Dendritic cell treated with granulocyte-macrophage colony-stimulating factor and Interleukin-4, amounts not matched to agents 40 ng/mL and 50 ng/mL, for 4 days (primary cell): ENCODE results near the gene THSD7A.

Experiments used
- H3K27ac Mint-ChIP-seq: one replicate; pipeline ENCODE4 v1.8.0; 2022; ENCODE audit warnings: mild to moderate bottlenecking, mixed read lengths
- H3K27me3 Mint-ChIP-seq: one replicate; pipeline ENCODE4 v1.8.0; 2022; ENCODE audit warnings: mild to moderate bottlenecking, mixed read lengths
- H3K36me3 Mint-ChIP-seq: one replicate; pipeline ENCODE4 v1.8.0; 2022; ENCODE audit warnings: low read depth, mixed read lengths
- H3K4me1 Mint-ChIP-seq: one replicate; pipeline ENCODE4 v1.8.0; 2022; ENCODE audit warnings: low read depth, mixed read lengths
- H3K4me3 Mint-ChIP-seq: one replicate; pipeline ENCODE4 v1.8.0; 2022; ENCODE audit warnings: mild to moderate bottlenecking, moderate library complexity, mixed read lengths
- H3K9me3 Mint-ChIP-seq: one replicate; pipeline ENCODE4 v1.8.0; 2022; ENCODE audit warnings: mixed read lengths
- intact Hi-C: fragments of 100-400 bp; cut with micrococcal nuclease; formaldehyde crosslinking; loops from one replicate; pipeline ENCODE4 v1.15.0; 2022

The THSD7A gene

GRCh38 chr7:11833431-11833830 is 1.4 kb upstream of the THSD7A start:
- intact Hi-C loops = loop anchor here (10.0 kb wide), 1 partner anchor 491 kb away; no protein-coding TSS in a partner anchor
- Mint-ChIP-seq H3K4me3 (no peak overlapping the region), H3K4me1 (peaks cover 15% of the 10 kb centered on the region), H3K9me3 (no peaks in the 10 kb centered on the region), H3K36me3 (no peaks in the 10 kb centered on the region), H3K27me3 (peaks cover 29% of the 10 kb centered on the region), H3K27ac (no peak overlapping the region)

DNA sequence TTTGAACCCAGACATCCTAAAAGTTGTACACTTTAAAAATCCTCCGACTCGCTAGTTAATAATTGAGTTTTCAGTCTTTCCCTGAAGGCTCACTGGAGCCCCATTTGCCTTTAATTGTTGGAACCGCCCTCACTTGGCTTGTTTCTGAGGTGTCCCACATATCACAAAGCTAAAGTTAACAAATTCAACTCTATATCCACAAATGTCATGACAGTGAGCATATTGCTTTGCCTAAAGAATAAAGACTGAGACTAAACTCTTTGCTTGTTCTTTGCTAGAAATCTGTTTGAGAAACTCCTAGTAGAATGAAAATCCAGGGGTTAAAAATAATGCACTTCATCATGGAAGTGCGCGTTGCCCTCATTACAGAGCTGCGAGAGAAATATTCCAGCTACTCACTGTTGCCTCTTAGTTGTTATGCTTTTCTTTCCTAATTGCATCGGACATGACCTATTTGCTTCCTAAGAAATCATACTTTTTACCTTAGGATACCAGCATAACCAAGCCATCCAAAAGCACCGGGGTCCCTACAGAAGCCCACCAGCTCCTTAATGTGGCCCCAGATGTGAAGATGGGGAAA is 752 bp downstream of the THSD7A start:
- peaks cover 15% of the 10 kb centered on the region for H3K4me1 Mint-ChIP-seq
- H3K27ac Mint-ChIP-seq = no peak overlapping the region
- intact Hi-C loops = loop anchor here (10.0 kb wide), 1 partner anchor 494 kb away; no protein-coding TSS in a partner anchor
- H3K4me3 Mint-ChIP-seq = peak overlapping the region; percentile 72
- no peaks in the 10 kb centered on the region for H3K36me3 Mint-ChIP-seq
- H3K9me3 Mint-ChIP-seq = no peaks in the 10 kb centered on the region
- peaks cover 29% of the 10 kb centered on the region for H3K27me3 Mint-ChIP-seq

- intact Hi-C loops = loop anchor here (10.0 kb wide), 1 partner anchor 494 kb away; no protein-coding TSS in a partner anchor
- Mint-ChIP-seq H3K27me3 (peaks cover 29% of the 10 kb centered on the region), H3K27ac (no peak overlapping the region), H3K4me1 (peaks cover 15% of the 10 kb centered on the region), H3K36me3 (no peaks in the 10 kb centered on the region), H3K9me3 (no peaks in the 10 kb centered on the region), H3K4me3 (no peak overlapping the region)
Observed at GRCh38 chr7:11830582-11831155, 1.3 kb downstream of the THSD7A start.

DNA sequence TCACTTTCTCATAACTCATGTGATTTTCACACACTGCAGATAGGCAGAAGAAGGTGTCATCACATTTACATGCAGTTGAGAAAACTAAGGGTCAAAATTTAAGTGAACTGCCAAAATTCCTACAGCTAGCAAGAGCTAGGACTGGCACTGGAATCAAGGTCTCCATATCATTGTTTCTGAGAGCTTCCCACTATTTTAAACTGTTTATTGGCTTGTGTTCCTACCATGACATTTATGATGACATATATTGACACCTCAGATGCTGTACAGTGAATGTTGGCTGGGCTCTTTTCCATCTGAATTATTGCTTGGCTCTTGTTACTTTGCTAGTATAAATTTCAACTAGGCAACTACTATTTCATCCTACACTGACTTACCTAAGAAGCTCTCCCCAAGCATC is 2.0 kb downstream of the THSD7A start:
- Mint-ChIP-seq H3K27me3 (peaks cover 29% of the 10 kb centered on the region), H3K36me3 (no peaks in the 10 kb centered on the region), H3K9me3 (no peaks in the 10 kb centered on the region), H3K4me3 (no peak overlapping the region), H3K27ac (no peak overlapping the region), H3K4me1 (peaks cover 15% of the 10 kb centered on the region)
- intact Hi-C loops = loop anchor here (10.0 kb wide), 1 partner anchor 495 kb away; no protein-coding TSS in a partner anchor

GRCh38 chr7:11819947-11820346 is 12.1 kb downstream of the THSD7A start:
- no peak overlapping the region for H3K4me3 Mint-ChIP-seq
- H3K36me3 Mint-ChIP-seq = no peaks in the 10 kb centered on the region
- H3K27me3 Mint-ChIP-seq = no peaks in the 10 kb centered on the region
- peaks cover 13% of the 10 kb centered on the region for H3K9me3 Mint-ChIP-seq
- H3K27ac Mint-ChIP-seq = no peak overlapping the region
- intact Hi-C loops = no loop called here
- no peaks in the 10 kb centered on the region for H3K4me1 Mint-ChIP-seq

- Mint-ChIP-seq H3K27ac (no peak overlapping the region), H3K36me3 (no peaks in the 10 kb centered on the region), H3K4me3 (no peak overlapping the region), H3K27me3 (no peaks in the 10 kb centered on the region), H3K9me3 (peaks cover 13% of the 10 kb centered on the region), H3K4me1 (no peaks in the 10 kb centered on the region)
- intact Hi-C loops = no loop called here
Observed at GRCh38 chr7:11819271-11819670, 12.7 kb downstream of the THSD7A start.

DNA sequence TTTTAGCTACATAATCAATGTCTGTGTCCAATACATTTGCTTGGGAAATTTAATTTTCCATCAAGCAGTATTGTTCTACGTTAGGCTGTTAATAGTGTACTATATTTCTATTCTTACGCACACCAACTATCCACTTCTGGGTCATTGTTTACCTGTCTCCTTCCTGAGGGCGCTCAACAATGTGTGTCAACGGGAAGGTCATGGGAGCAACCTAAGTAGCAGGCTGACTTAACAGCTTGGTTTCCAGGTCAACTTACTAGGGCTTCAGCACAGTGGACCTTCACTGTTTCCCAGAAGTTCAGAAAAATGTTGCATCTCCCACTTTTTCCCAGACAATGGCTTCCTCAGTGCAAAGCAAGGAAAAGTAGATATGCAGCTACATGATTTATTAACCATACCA is 13.7 kb downstream of the THSD7A start:
- Mint-ChIP-seq H3K4me3 (no peak overlapping the region), H3K27ac (no peak overlapping the region), H3K4me1 (no peaks in the 10 kb centered on the region), H3K27me3 (no peaks in the 10 kb centered on the region), H3K36me3 (no peaks in the 10 kb centered on the region), H3K9me3 (peaks cover 13% of the 10 kb centered on the region)
- intact Hi-C loops = no loop called here

DNA sequence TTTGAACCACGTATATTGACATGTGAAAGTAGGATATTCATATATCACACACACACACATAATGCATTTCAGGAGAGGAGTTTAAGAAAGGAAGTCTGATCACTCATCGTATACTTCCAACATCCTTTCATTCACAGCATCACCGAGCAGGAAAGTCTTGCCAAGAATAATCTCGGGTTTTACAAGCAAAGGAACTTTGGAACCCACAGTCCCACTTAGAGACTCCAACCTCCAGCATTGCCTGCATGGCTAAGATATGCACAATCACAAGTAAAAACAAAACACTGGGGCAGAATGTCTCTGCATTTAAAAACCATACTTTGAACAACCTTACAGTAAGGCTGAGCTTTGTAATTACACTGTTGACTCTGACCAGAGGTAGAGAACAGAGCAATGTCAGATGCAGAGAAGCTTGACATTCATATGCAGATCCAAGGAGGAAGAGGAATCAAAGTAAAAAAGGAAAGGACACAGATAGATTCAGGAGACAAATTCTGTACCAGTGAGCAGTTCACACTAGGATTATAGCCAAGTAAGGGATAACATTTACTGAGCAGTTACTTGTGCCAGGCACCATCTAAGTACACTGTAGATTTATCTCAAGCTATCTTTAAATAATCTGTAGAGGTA is 14.8 kb downstream of the THSD7A start:
- H3K36me3 Mint-ChIP-seq = no peaks in the 10 kb centered on the region
- no peak overlapping the region for H3K4me3 Mint-ChIP-seq
- peaks cover 13% of the 10 kb centered on the region for H3K9me3 Mint-ChIP-seq

GRCh38 chr7:11811709-11812108 is 20.3 kb downstream of the THSD7A start:
- no peaks in the 10 kb centered on the region for H3K36me3 Mint-ChIP-seq
- intact Hi-C loops = no loop called here
- no peak overlapping the region for H3K4me3 Mint-ChIP-seq
- no peaks in the 10 kb centered on the region for H3K9me3 Mint-ChIP-seq
- H3K27me3 Mint-ChIP-seq = no peaks in the 10 kb centered on the region
- H3K4me1 Mint-ChIP-seq = no peaks in the 10 kb centered on the region
- no peak overlapping the region for H3K27ac Mint-ChIP-seq

More for the DNA sequence above, 14.8 kb downstream of the THSD7A start:
- no peak overlapping the region for H3K27ac Mint-ChIP-seq
- intact Hi-C loops = no loop called here
- H3K4me1 Mint-ChIP-seq = no peaks in the 10 kb centered on the region
- no peaks in the 10 kb centered on the region for H3K27me3 Mint-ChIP-seq

GRCh38 chr7:11810043-11810625 is 21.9 kb downstream of the THSD7A start:
- no peak overlapping the region for H3K4me3 Mint-ChIP-seq
- no peak overlapping the region for H3K27ac Mint-ChIP-seq
- no peaks in the 10 kb centered on the region for H3K36me3 Mint-ChIP-seq
- no peaks in the 10 kb centered on the region for H3K9me3 Mint-ChIP-seq
- intact Hi-C loops = no loop called here
- no peaks in the 10 kb centered on the region for H3K27me3 Mint-ChIP-seq
- no peaks in the 10 kb centered on the region for H3K4me1 Mint-ChIP-seq

DNA sequence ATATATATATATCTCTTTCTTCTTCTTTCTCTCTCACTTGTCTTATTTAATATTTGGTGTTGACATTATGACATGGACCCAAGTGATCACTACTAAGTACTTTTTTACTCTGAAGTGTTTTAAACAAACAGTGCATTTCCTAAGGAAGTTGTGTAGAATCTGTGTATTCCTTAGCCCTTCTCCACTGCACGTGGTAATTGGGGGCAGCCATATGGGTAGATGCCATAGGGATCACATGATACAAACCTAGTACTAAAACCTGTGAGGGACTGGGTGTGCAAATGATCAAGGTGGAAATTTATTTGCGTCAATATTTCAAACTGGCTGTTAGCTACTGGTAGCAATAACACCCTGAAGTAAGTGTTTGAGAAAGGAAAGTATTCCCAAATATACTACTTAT is 25.0 kb downstream of the THSD7A start:
- H3K36me3 Mint-ChIP-seq = no peaks in the 10 kb centered on the region
- no peaks in the 10 kb centered on the region for H3K4me1 Mint-ChIP-seq
- no peaks in the 10 kb centered on the region for H3K9me3 Mint-ChIP-seq
- no peak overlapping the region for H3K4me3 Mint-ChIP-seq
- intact Hi-C loops = no loop called here
- H3K27me3 Mint-ChIP-seq = no peaks in the 10 kb centered on the region
- H3K27ac Mint-ChIP-seq = no peak overlapping the region

DNA sequence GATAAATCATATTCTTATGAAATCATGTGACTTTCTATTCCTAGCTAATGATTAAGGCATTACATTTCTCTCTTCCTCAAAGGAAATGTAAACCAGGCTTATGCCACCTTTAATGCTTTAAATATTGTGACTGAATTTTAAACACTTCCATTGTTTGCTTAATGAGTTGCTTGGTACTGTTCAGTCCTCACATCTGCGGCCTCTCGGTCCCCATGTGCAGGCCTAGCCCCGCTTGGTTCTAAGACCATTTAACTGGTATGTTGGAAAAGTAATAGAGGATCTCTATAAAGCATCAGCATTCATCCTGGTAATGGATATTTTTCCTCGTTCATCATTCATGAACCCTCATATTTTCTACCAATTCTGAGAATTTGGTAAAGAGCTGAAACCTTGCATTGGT is 27.4 kb downstream of the THSD7A start:
- no peak overlapping the region for H3K27ac Mint-ChIP-seq
- no peaks in the 10 kb centered on the region for H3K36me3 Mint-ChIP-seq
- no peaks in the 10 kb centered on the region for H3K4me1 Mint-ChIP-seq
- intact Hi-C loops = no loop called here
- no peaks in the 10 kb centered on the region for H3K9me3 Mint-ChIP-seq
- H3K27me3 Mint-ChIP-seq = no peaks in the 10 kb centered on the region
- no peak overlapping the region for H3K4me3 Mint-ChIP-seq

DNA sequence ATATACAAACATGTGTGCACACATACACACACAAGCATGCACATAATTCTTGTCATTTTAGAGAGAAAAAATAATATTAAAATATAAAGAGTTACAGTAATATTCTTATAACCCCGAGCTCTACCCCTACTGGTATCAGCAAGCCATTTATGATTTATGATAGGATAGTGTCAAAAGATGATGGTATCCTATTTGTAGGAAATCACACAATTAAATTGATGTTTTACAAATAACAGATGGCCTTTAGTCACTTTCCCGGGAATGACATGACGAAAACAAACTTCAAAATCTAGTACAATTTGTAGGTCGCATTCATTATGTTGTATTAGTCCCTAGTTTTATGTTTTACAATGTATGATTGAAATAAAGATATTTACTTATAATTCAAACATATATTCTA is 36.8 kb downstream of the THSD7A start:
- intact Hi-C loops = no loop called here
- Mint-ChIP-seq H3K4me1 (no peaks in the 10 kb centered on the region), H3K27ac (no peak overlapping the region), H3K27me3 (no peaks in the 10 kb centered on the region), H3K4me3 (no peak overlapping the region), H3K36me3 (no peaks in the 10 kb centered on the region), H3K9me3 (no peaks in the 10 kb centered on the region)

DNA sequence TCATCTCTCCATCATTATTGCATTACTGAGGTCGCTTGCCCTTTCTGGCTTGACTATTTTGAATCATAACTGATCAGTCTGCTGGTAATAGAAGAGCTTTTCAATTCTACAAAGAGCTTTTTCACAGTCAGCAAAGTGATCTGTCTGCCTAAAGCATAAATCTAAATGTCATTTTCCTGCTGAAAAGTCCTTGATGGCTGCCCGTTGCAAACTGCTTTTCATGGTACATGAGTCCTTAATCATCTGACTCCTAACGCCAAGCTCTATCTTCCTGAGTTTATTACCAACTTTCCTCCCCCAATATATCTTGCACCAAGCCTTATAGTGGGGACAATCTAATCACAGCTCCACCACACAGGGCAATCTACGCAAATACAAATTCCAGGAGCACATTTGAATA is 39.8 kb downstream of the THSD7A start:
- H3K27ac Mint-ChIP-seq = no peak overlapping the region
- no peaks in the 10 kb centered on the region for H3K4me1 Mint-ChIP-seq
- intact Hi-C loops = no loop called here
- H3K9me3 Mint-ChIP-seq = no peaks in the 10 kb centered on the region
- H3K4me3 Mint-ChIP-seq = no peak overlapping the region
- H3K36me3 Mint-ChIP-seq = no peaks in the 10 kb centered on the region
- no peaks in the 10 kb centered on the region for H3K27me3 Mint-ChIP-seq
